Mucosa of rectum (tissue), 2 donors: ENCODE results near the gene COMMD4.

ENCODE experiments used
- H3K27ac ChIP-seq, 2 donors: one replicate each; pipeline ENCODE4 v1.7.0; 2013; ENCODE audit warnings: inconsistent platforms in 2 of 2, low read depth in 2 of 2, low read length in 2 of 2
- H3K27me3 ChIP-seq, 2 donors: one replicate each; pipeline ENCODE4 v1.7.0; 2013; ENCODE audit warnings: low read length in 2 of 2; ENCODE audit not compliant: control insufficient read depth in 2 of 2, insufficient read depth in 2 of 2
- H3K36me3 ChIP-seq, 2 donors: one replicate each; pipeline ENCODE4 v1.7.0; 2013; ENCODE audit warnings: low read length in 2 of 2; ENCODE audit not compliant: control insufficient read depth in 2 of 2, insufficient read depth in 2 of 2
- H3K4me1 ChIP-seq, 2 donors: one replicate each; pipeline ENCODE4 v1.7.0; 2013; ENCODE audit warnings: low read length in 2 of 2, mild to moderate bottlenecking in 1 of 2; ENCODE audit not compliant: control insufficient read depth in 2 of 2, insufficient read depth in 2 of 2
- H3K4me3 ChIP-seq, 2 donors: one replicate each; pipeline ENCODE4 v1.7.0; 2013; ENCODE audit warnings: low read length in 2 of 2
- H3K9ac ChIP-seq, 2 donors: one replicate each; pipeline ENCODE4 v1.7.0; 2013; ENCODE audit warnings: low read length in 2 of 2, low read depth in 1 of 2, mild to moderate bottlenecking in 1 of 2
- H3K9me3 ChIP-seq, 2 donors: one replicate each; pipeline ENCODE4 v1.7.0; 2013; ENCODE audit warnings: low read length in 2 of 2; ENCODE audit not compliant: control insufficient read depth in 2 of 2
- donor health status: healthy.
- donor health status: Normal muscosa, but diverticular disease.

Gene COMMD4

DNA sequence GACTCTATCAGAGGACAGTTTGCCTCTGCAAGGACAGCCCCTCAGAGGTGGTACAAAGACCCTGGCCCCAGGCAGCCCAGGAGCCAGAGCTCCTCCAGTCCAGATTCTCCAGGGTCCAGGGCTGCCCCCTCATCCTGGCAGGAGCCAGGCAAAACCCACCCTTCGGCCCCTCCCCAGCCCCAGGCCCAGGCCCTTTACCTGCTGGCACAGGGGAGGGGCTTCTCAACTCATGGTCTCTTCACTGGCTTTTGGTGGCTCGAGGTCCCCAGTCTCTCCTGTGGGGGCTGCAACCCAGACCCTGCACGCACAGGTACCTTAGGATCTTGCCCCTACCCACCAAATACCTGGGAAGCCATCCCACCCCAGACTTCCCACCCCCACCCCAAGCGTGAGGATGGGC is 19.5 kb downstream of the COMMD4 start:
- no peak overlapping the region for H3K9ac ChIP-seq
- H3K4me1 ChIP-seq, result no peaks in the 10 kb centered on the region
- H3K4me3 ChIP-seq, result no peak overlapping the region
- no peak overlapping the region for H3K27ac ChIP-seq
- H3K9me3 ChIP-seq, result no peaks in the 10 kb centered on the region
- H3K36me3 ChIP-seq, result peaks cover 28 to 42% of the 10 kb centered on the region in 2 donors
- H3K27me3 ChIP-seq, result no peaks in the 10 kb centered on the region

DNA sequence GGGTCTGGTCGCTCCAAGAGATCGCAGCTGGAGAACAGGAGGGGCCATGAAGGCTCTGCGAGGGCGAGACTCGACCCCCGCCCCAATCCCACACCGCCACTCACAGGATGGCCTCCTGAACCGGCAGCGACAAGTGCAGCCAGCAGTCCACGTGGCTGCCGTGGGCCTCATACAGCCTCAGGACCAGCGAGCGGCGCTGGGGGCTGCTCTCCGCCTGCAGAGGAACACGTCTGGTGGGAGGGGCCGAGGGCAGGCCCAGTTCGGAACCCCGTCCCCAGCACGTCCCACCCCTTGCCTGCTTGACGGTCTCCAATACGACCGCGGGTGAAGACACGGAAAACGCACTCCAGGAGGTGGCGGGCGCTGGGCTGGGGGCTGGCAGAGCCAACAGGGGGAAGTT is 20.1 kb downstream of the COMMD4 start:
- H3K4me1 ChIP-seq, result no peaks in the 10 kb centered on the region
- no peaks in the 10 kb centered on the region for H3K27me3 ChIP-seq
- no peaks in the 10 kb centered on the region for H3K9me3 ChIP-seq
- no peak overlapping the region for H3K4me3 ChIP-seq
- no peak overlapping the region for H3K9ac ChIP-seq
- peaks cover 30 to 47% of the 10 kb centered on the region in 2 donors for H3K36me3 ChIP-seq
- no peak overlapping the region for H3K27ac ChIP-seq

- Histone ChIP-seq H3K4me1 (no peaks in the 10 kb centered on the region), H3K9ac (no peak overlapping the region), H3K4me3 (no peak overlapping the region), H3K36me3 (peaks cover 35 to 52% of the 10 kb centered on the region in 2 donors), H3K27me3 (no peaks in the 10 kb centered on the region), H3K27ac (no peak overlapping the region), H3K9me3 (no peaks in the 10 kb centered on the region)
These were observed 20.7 kb downstream of the COMMD4 start for GRCh38 chr15:75356517-75356916.

DNA sequence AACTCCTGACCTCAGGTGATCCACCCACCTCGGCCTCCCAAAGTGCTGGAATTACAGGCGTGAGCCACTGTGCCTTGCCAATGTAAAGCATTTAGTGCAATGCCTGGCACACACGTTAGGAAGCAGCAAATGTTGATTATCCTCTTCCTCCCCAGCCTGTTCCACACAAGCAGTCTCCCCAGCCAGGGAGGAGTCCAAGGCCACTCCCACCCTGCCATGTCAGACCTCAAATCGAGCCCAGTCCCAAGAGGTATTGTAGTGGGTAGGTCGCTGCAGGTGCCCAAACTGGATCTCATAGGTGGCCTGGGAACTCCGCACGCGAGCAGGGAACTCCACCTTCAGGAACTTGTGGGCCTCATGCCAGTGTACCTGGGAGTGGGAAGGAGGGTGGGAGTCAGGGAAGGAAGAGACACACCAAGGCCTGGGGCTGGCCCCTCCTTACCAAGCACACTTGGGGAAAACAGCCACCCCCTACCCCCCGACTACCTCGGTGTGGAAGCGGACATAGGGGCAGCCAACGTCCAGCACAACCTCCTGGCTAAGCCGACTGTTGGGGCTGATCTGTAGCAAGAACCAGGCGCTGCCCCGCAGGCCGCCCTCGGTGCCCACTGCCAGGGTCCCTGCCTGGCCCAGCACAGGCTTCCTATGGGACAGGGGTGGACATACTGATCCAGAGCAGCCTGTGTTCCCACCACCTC is 22.3 kb downstream of the COMMD4 start:
- H3K27me3 ChIP-seq, result no peaks in the 10 kb centered on the region
- no peaks in the 10 kb centered on the region for H3K9me3 ChIP-seq
- no peak overlapping the region for H3K27ac ChIP-seq
- no peak overlapping the region for H3K4me3 ChIP-seq
- peaks cover 39 to 67% of the 10 kb centered on the region in 2 donors for H3K36me3 ChIP-seq
- no peak overlapping the region for H3K9ac ChIP-seq
- H3K4me1 ChIP-seq, result no peaks in the 10 kb centered on the region

DNA sequence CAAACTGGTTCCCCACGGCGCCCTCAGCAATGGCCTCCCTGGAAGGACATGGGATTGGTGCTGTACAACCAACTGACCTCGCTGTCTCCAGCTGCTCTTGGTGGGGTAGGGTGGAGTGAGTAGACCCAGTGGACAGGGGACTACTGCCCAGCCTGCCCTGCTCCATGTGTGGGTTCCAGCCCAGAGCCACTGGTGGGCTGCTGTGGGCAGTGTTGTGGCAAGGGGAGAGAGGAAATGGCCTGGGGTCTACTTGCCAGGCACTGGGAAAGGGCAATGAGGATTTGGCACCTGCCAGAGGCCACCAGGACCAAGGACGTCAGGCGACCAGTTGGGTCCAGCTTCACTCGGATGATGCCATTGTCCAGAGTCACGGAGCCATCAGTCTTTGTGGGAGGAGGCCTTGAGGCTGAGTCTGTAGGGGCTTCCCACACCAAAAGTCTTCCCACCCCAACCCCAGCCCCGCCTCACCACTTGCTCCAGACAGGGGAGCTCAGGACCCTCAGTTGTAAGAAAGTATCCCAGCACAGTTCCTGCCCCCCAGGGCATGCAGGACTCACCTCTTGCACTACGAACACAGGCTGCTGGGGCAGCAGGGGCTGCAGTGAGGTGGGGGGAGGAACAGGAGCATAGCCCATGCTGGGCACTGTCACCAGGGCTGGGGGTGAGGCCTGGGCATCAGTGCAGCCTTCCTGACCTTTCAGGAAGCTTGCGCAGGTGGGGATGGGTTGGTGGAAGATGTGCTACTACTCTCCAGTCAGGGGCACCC is 23.1 kb downstream of the COMMD4 start:
- H3K9me3 ChIP-seq, result no peaks in the 10 kb centered on the region
- no peak overlapping the region for H3K27ac ChIP-seq
- H3K27me3 ChIP-seq, result no peaks in the 10 kb centered on the region
- H3K36me3 ChIP-seq, result peaks cover 41 to 67% of the 10 kb centered on the region in 2 donors
- no peak overlapping the region for H3K9ac ChIP-seq
- H3K4me1 ChIP-seq, result no peaks in the 10 kb centered on the region
- H3K4me3 ChIP-seq, result no peak overlapping the region

DNA sequence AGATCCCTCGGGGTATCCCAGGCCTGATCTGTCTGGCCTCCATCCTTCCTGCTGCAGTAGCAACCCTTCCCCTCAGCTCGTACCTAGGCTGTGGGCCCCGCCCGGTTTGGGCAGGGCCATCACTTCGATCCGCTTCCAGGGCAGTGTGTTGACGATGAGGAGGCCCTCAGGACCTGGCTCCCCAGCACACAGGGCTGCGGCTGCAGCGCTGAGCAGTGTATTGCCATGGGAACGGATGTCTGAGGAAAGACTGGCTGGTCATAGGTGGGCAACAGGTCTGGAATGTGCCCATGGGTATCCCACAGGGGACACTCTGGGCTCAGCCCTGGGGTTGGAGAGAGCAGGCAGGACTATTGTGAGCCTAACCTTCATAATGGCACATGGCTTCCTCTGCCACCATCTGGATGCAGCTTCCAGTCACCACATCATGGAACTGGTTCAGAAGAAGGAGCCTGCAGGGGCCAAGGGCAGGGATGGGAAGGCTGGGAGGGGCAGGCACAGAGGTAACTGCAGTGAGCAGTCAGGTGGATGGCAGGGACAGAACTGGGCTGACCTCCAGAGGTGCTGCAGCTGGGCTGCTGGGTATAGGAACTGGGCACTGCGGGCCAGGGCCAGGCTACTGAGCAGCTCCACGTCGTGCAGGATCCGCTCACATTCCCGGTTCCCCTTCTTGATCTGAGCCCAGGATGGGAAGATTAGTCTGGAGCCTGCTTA is 23.8 kb downstream of the COMMD4 start:
- H3K4me1 ChIP-seq, result no peaks in the 10 kb centered on the region
- no peak overlapping the region for H3K27ac ChIP-seq
- peaks cover 44 to 73% of the 10 kb centered on the region in 2 donors for H3K36me3 ChIP-seq
- no peaks in the 10 kb centered on the region for H3K9me3 ChIP-seq
- no peaks in the 10 kb centered on the region for H3K27me3 ChIP-seq
- no peak overlapping the region for H3K9ac ChIP-seq
- H3K4me3 ChIP-seq, result no peak overlapping the region

GRCh38 chr15:75360391-75360790 is 24.5 kb downstream of the COMMD4 start:
- no peak overlapping the region for H3K4me3 ChIP-seq
- no peaks in the 10 kb centered on the region for H3K9me3 ChIP-seq
- peaks cover 48 to 71% of the 10 kb centered on the region in 2 donors for H3K36me3 ChIP-seq
- H3K9ac ChIP-seq, result no peak overlapping the region
- H3K27ac ChIP-seq, result no peak overlapping the region
- H3K27me3 ChIP-seq, result no peaks in the 10 kb centered on the region
- H3K4me1 ChIP-seq, result no peaks in the 10 kb centered on the region

- no peak overlapping the region for H3K4me3 ChIP-seq
- H3K9me3 ChIP-seq, result no peaks in the 10 kb centered on the region
- H3K4me1 ChIP-seq, result no peaks in the 10 kb centered on the region
- peaks cover 48 to 72% of the 10 kb centered on the region in 2 donors for H3K36me3 ChIP-seq
- no peak overlapping the region for H3K27ac ChIP-seq
- no peaks in the 10 kb centered on the region for H3K27me3 ChIP-seq
- H3K9ac ChIP-seq, result no peak overlapping the region
These were observed 25.0 kb downstream of the COMMD4 start for GRCh38 chr15:75360856-75361255.

- Histone ChIP-seq H3K4me3 (no peak overlapping the region), H3K9me3 (no peaks in the 10 kb centered on the region), H3K27ac (no peak overlapping the region), H3K36me3 (peaks cover 49 to 72% of the 10 kb centered on the region in 2 donors), H3K9ac (no peak overlapping the region), H3K4me1 (no peaks in the 10 kb centered on the region), H3K27me3 (no peaks in the 10 kb centered on the region)
These were observed 25.6 kb downstream of the COMMD4 start for GRCh38 chr15:75361361-75361988.
